K562 (cell line): ENCODE data around the gene TRMT112. TPM values are rescaled to one million over a fixed set of nuclear protein-coding genes. Genes with fewer than 3 reads are reported as not detected.

ENCODE experiments used
- L3MBTL2 ChIP-seq: fragments of 450-650 bp; IDR thresholded peaks from 2 replicates; pipeline ENCODE4 v1.6.1; 2016; ENCODE audit warnings: mild to moderate bottlenecking, moderate library complexity
- MCM7 ChIP-seq, 2 experiments: fragments of 450-650 bp; IDR thresholded peaks; 2 replicates each; pipeline ENCODE4 v1.6.1; 2016 to 2018
- ZBTB26 ChIP-seq: fragments of 450-650 bp; formaldehyde crosslinking; IDR thresholded peaks from 2 replicates; pipeline ENCODE4 v1.4.0; 2022; ENCODE audit warnings: missing genetic modification characterization
- ZNF318 ChIP-seq, 2 experiments: fragments of 450-650 bp; IDR thresholded peaks; 2 replicates each; pipeline ENCODE4 v1.6.1; 2016; ENCODE audit warnings: mild to moderate bottlenecking in 2 of 2, borderline replicate concordance in 1 of 2, low read depth in 1 of 2, moderate library complexity in 1 of 2
- polyA plus RNA-seq, 8 experiments: library from polyadenylated mRNA; depleted of rRNA in 4 of 8; stranded (reverse) in 5 of 8; unstranded in 3 of 8; fragments of >200 nt; fragmentation: Nextera tagmentation in 2 of 8; fragmentation: Illumina TruSeq in 1 of 8; extraction: Ambion mirVana in 2 of 8; extraction: Trizol in 1 of 8; gene quantifications; 2 replicates each; pipeline versions ENCODE4 v1.2.1 to v1.2.3, GENCODE V29; 2011 to 2014; ENCODE audit warnings: inconsistent platforms in 1 of 8, missing spikeins in 1 of 8
- total RNA-seq, 7 experiments: library from RNA; depleted of rRNA in 6 of 7; stranded (reverse); fragments of >200 nt in 6 of 7; fragmentation: Illumina TruSeq in 2 of 7; extraction: Trizol in 2 of 7; gene quantifications; 2 replicates each; pipeline versions ENCODE4 v1.2.1 to v1.2.3, GENCODE V29; 2011 to 2021; ENCODE audit warnings: low replicate concordance in 1 of 7
- TF ChIP-seq, protein P1 (sequence below): fragments of 450-650 bp; IDR thresholded peaks from 2 replicates; pipeline ENCODE4 v1.6.1; 2016; ENCODE audit warnings: low read depth
- TF ChIP-seq, protein P2 (sequence below): fragments of 450-650 bp; IDR thresholded peaks from 2 replicates; pipeline ENCODE4 v1.6.1; 2016

Gene TRMT112
- total and polyA plus RNA-seq, 9 of the 15 experiments (the other 6 are each of a cell fraction or from before 2014, with no cell fraction given) = 162 to 444 (median 300) TPM

DNA sequence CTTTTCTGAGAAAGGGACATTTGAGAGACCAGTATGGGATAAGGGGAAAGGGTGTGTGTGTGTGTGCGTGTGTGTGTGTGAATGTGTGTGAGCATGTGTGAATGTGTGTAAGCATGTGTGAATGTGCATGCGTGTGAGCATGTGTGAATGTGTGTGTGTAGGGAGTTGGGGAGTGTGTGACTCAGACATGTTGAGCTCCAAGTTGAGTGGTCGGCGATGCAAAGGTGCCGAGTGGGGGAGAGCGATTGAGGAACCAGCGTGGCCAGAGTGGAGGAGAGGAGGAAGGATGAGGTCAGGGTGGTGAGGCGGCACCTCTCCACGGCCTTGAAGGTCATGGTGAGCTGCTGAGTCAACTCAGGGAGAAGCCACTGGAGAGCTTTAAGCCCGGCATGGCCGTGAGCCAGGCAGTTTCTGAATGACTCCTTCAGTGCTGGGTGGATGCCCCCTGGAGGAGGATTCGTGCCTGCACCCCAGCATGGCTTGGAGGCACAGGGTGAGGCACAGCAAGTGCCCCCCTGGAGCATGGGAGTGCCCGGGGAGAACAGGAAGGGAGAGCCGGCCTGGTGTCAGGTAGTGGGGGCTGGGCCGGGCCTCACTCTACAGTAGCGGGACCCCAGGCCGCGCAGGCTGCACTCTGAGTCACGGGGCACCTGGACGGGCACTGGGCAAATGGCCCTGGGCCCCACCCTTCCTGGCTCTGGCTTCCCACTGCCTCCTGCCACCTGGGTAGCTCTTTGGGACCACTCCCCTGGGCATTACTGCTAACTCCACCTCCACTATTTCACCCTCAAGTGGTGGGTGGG lies 14.4 kb upstream of the TRMT112 start (continued):
- TF ChIP-seq, protein P1, sequence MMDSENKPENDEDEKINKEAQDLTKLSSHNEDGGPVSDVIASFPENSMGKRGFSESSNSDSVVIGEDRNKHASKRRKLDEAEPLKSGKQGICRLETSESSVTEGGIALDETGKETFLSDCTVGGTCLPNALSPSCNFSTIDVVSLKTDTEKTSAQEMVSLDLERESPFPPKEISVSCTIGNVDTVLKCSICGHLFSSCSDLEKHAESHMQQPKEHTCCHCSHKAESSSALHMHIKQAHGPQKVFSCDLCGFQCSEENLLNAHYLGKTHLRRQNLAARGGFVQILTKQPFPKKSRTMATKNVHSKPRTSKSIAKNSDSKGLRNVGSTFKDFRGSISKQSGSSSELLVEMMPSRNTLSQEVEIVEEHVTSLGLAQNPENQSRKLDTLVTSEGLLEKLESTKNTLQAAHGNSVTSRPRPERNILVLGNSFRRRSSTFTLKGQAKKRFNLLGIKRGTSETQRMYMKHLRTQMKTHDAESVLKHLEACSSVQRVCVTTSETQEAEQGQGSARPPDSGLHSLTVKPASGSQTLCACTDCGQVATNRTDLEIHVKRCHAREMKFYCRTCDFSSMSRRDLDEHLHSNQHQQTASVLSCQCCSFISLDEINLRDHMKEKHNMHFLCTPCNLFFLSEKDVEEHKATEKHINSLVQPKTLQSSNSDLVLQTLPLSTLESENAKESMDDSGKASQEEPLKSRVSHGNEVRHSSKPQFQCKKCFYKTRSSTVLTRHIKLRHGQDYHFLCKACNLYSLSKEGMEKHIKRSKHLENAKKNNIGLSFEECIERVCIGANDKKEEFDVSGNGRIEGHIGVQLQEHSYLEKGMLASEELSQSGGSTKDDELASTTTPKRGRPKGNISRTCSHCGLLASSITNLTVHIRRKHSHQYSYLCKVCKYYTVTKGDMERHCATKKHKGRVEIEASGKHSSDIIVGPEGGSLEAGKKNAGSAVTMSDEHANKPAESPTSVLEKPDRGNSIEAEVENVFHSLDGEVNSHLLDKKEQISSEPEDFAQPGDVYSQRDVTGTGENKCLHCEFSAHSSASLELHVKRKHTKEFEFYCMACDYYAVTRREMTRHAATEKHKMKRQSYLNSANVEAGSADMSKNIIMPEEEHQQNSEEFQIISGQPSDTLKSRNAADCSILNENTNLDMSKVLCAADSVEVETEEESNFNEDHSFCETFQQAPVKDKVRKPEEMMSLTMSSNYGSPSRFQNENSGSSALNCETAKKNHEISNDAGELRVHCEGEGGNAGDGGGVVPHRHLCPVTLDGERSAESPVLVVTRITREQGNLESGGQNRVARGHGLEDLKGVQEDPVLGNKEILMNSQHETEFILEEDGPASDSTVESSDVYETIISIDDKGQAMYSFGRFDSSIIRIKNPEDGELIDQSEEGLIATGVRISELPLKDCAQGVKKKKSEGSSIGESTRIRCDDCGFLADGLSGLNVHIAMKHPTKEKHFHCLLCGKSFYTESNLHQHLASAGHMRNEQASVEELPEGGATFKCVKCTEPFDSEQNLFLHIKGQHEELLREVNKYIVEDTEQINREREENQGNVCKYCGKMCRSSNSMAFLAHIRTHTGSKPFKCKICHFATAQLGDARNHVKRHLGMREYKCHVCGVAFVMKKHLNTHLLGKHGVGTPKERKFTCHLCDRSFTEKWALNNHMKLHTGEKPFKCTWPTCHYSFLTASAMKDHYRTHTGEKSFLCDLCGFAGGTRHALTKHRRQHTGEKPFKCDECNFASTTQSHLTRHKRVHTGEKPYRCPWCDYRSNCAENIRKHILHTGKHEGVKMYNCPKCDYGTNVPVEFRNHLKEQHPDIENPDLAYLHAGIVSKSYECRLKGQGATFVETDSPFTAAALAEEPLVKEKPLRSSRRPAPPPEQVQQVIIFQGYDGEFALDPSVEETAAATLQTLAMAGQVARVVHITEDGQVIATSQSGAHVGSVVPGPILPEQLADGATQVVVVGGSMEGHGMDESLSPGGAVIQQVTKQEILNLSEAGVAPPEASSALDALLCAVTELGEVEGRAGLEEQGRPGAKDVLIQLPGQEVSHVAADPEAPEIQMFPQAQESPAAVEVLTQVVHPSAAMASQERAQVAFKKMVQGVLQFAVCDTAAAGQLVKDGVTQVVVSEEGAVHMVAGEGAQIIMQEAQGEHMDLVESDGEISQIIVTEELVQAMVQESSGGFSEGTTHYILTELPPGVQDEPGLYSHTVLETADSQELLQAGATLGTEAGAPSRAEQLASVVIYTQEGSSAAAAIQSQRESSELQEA = peak; percentile 44; the same call in 1 of the 2 replicates
- TF ChIP-seq ZNF318 (IDR thresholded peaks at IDR 0.05; ENCODE audit: borderline replicate concordance in 1 of 2, low read depth in 1 of 2) (peak in 1 of 2 experiments; percentile 81; a peak in 1 of 4 replicates), L3MBTL2 (peak; percentile 64; the same call in 1 of the 2 replicates), ZBTB26 (CRISPR knock-in tag) (peak; percentile 95), MCM7 (IDR thresholded peaks at IDR 0.05) (peak in 1 of 2 experiments; percentile 93; a peak in 2 of 4 replicates)
- TF ChIP-seq, protein P2, sequence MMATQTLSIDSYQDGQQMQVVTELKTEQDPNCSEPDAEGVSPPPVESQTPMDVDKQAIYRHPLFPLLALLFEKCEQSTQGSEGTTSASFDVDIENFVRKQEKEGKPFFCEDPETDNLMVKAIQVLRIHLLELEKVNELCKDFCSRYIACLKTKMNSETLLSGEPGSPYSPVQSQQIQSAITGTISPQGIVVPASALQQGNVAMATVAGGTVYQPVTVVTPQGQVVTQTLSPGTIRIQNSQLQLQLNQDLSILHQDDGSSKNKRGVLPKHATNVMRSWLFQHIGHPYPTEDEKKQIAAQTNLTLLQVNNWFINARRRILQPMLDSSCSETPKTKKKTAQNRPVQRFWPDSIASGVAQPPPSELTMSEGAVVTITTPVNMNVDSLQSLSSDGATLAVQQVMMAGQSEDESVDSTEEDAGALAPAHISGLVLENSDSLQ = peak; percentile 33
